Activated CD4-positive, alpha-beta T cell treated with anti-CD3 and anti-CD28 coated beads, Interleukin-2, amount 50 U/mL, for 1 hour (primary cell): ENCODE data around the gene PUM2.
"Not testable (repeated sequence)": the region's sequence is repeated elsewhere in the genome, so short reads cannot be mapped to it uniquely, and the experiment has no call there.

Experiments used
- DNase-seq: peaks from one replicate; pipeline ENCODE4 v3.0.0-alpha.2; 2020

Gene PUM2

DNA sequence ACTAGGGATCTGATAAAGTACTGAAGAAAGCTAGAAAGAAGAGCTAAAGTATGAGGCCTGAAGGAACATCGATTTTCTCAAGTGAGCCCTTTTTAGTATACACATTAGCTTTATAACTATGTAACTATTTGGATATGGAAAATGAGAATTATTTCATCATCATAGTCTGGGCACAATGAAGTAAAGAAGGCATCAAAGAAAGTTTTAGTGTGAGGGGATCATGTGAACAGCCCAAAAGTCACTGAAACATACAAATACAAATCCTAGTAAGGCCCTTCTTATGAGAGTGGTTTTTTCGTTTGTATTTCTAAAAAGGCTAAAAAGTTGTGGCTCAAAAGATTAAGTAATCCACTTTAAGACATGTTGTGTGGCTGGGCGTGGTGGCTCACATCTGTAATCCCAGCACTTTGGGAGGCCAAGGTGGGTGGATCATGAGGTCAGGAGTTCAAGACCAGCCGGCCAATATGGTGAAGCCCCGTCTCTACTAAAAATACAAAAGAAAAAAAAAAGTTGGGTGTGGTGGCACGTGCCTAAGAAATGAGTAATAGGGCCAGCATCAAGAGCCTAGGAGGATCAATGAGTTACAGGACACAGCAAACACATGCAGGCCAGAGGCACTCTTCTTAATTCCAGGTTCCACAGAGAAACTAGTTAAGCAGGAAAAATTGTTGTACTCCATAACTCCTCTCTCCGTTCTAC is 61.9 kb downstream of the PUM2 start:
- DNase-seq = no peak

DNA sequence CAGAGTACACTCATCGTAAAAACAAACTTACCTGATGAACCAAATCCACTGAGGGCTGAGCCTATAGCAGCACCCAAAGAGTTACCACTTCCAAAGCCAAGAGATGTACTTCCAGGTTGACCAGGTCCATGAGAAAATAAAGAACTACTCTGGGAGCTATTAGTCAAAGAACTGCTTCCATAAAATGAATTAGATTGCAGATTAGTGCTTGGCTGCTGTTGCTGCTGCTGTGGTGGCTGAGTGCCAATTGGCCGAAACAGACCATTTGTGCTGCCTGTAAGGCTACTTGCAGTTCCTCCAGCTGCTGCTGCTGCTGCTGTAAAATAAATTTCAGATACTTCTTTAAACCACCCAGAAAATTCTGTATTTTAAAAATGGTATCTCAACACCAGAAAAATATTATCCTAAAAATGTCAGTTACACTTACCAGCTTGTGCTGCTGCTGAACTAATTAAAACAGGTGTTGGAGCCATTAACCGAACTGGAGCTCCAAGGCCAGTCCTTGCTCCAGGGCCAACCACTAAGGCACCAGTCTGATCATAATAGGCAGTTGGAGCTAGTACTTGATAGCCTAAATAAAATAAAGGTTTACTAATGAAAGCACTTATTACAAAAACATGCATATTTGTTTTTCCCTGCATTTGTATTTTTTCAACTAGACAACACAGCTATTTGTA is 67.6 kb downstream of the PUM2 start:
- no peak for DNase-seq

DNA sequence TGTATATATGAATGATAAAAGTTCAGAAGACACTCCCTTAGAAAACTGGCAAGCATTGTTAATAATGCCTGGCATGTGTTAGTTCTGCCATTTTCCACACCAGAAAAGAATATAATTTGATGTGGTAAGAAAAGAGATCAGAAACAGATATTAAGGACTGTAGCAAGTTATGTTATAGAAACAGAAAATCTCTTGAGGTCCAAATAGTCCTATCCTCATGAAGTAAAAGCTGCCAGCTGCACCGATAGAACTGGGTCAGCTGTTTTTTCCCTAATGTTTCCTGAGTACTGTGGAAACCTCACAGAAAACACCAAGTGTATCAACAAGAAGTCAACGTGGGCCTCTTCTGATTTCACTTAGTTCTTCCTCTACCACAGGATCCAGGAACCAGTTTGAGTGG is 68.8 kb downstream of the PUM2 start:
- DNase-seq = no peak

GRCh38 chr2:20273042-20273441 is 77.6 kb downstream of the PUM2 start:
- no peak for DNase-seq

- not testable (repeated sequence) for DNase-seq
Observed at GRCh38 chr2:20268317-20268716, 82.3 kb downstream of the PUM2 start.

- DNase-seq = no peak
Observed at GRCh38 chr2:20267529-20267928, 83.1 kb downstream of the PUM2 start.

- no peak for DNase-seq
Observed at GRCh38 chr2:20264629-20265028, 86.0 kb downstream of the PUM2 start.

DNA sequence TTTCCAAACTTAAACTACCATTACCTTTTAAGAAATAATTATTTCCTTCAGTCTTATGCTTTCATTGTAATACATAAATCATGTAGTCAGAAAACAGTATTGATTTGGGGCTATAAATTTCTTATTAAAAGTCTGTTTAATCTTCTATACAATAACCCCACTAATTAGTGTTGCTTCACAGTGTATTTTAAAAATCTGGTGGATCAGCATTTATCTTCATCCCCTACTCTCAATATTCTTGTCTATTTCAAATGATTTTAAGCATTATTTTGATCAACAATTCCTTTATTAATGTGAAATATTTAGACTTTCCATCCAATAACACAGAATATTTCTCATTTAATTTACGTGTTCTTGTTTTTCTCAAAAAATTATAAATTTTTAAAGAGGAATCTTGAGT is 93.2 kb downstream of the PUM2 start:
- DNase-seq = no peak

- DNase-seq = no peak
Observed at GRCh38 chr2:20254731-20255130, 95.9 kb downstream of the PUM2 start.

DNA sequence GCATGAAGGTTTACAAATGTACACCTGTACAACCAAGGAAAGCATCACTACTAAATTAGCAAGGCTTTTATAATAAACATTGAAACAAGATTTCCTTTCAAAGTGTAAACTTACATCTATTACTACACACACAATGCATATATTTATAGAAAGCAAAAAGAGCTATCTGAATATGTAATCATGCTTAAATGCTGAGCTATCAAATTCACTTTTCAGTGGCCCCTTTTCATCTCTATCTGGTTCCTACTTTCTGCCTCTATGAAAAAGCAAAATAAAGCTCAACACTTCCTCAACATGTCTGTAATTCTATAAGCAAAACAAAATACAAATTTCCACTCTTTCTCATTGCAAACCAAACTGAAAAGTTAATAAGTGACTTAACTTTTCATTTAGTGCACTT is 100.2 kb downstream of the PUM2 start:
- DNase-seq = no peak

DNA sequence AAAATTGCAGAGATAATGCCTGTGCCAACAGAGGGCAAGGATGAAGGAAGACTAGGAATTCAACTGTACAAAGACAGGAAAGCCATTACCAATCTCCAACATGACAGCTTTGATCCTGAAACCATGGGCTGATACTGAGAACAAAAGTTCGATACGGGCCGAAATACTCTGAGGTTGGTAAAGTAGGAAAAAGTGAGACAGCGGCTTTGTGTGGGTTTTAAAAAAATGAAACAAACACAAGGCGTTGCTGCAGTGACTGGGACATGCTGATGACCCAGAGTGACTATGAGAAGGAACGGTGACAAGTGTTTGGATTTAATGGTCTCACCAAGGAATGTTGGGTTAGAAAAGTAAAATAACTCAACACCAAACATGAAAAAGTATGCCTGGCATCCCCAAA is 101.5 kb downstream of the PUM2 start:
- DNase-seq = no peak

- no peak for DNase-seq
Observed at GRCh38 chr2:20247084-20247483, 103.6 kb downstream of the PUM2 start.

GRCh38 chr2:20243637-20244036 is 107.0 kb downstream of the PUM2 start:
- not testable (repeated sequence) for DNase-seq

DNA sequence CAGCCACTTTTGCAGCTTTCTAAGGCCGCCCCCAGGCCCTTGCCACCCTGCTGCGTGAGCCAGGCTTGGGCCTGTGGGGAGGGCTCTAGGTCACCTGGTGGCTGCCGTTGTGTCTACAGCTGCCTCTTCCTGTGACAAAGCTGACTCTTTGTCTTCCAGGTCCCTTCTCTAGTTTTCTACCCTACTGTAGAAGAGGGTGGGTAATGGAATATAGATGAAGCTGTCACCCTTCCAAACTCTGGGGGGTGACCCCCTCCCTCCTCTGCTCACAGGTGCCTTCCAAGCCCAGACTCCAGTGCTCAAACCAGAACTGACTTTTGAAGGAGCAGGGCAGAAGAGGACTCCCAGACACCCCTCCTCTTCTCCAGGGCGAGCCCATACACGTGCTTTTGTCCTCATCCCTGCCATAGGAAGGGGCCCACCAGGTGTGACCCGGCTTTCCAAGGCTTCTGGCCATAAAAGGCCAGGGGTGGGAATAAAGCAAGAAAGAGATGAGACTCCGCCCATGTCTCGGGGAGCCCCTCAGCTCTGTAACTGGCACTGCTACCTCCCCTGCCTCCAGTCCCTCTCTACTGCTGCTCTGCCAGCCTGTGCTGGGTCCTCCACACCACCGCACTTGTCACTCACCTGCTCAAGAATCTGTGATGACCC is 107.8 kb downstream of the PUM2 start:
- DNase-seq = no peak

GRCh38 chr2:20241973-20242726 is 108.5 kb downstream of the PUM2 start:
- no peak for DNase-seq

DNA sequence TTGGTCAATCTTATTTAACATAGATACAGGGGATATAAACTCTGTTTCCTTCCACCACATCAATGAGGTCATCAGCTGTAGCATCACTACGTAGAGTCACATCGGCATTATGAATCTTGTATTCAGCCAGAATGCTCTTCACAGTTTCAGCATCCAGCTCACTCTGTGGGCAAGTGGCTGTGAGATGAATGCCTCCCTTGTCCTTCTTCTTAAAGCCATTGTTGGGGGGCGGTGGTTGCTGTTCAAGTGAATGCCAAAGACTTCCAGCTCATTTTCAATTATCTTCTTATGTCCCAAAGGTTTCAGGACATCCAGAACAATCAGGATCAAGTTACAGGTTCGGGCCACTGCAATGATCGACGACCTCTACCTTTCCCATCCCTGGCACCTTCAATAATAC is 110.4 kb downstream of the PUM2 start:
- not testable (repeated sequence) for DNase-seq

DNA sequence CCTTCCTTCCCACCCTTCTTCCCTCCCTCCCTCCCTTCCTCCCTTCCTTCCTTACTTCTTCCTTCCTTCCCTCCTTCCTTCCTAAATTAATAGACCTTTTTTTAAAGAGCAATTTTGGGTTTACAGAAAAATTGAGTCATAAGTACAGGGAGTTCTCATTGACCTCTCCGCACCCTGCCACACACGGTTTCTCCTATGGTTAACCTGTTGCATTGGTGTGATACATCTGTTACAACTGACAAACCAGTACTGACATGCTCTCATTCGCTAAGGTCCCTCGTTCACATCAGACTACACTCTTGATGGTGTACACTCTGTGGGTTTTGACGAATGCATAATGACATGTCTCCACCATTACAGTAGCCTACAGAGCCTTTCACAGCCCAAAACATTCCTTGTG is 114.1 kb downstream of the PUM2 start:
- no peak for DNase-seq

- DNase-seq = no peak
Observed at GRCh38 chr2:20235655-20236305, 114.9 kb downstream of the PUM2 start.

DNA sequence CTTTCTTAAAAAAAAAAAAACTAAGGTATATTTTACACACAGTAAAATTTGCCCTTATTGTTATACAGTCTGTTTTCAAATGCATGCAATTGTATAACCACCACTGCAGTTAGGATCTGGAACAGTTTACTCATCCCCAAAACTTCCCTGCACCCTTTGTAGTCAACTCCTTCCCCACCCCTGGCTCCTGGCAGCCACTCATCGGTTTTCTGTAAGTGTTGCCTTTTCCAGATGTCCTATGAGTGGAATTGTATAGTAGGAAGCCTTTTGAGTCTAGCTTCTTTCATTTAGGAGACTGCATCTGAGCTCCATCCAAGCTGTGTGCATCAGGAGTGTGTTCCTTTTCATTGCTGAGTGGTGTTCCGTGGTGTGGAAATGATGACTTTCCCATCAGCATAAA is 116.0 kb downstream of the PUM2 start:
- DNase-seq = not testable (repeated sequence)

- no peak for DNase-seq
Observed at GRCh38 chr2:20232837-20233207, 117.8 kb downstream of the PUM2 start.

GRCh38 chr2:20231598-20232026 is 119.0 kb downstream of the PUM2 start:
- DNase-seq = no peak

DNA sequence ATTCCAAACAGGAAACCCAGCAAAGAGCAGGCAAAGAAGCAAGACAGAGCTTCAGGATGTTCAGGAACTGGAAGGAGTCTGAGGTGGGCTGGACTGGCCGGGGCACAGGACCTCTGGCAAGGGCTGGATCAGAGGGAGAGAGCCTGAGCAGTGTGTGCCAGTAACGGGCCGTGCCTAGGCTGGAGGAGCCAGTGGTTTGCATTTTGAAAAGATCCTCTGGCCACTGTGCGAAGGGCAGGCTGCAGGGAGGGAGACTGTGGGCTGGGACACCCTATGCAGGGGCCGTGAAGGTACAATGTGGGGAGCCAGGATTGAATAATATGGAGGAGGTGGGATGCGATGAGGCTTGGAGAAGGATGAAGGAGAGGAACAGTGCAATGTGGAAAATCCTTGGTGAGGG is 119.5 kb downstream of the PUM2 start:
- DNase-seq = no peak

GRCh38 chr2:20230114-20230425 is 120.6 kb downstream of the PUM2 start:
- no peak for DNase-seq
